ENCODE results near the gene PRSS22. TPM values are rescaled to one million over a fixed set of nuclear protein-coding genes. Genes with fewer than 3 reads are reported as not detected.

Gene PRSS22
- total RNA-seq, 4 donors from 2014 or later, result not detected

GRCh38 chr16:2871926-2872325, 14.0 kb upstream of the PRSS22 start:
- ATAC-seq (no peak), DNase-seq (no peak)
- Histone ChIP-seq H3K27ac (no peak overlapping the region), H3K4me1 (peaks cover 20 to 21% of the 10 kb centered on the region in 2 donors), H3K36me3 (no peaks in the 10 kb centered on the region), H3K27me3 (no peaks in the 10 kb centered on the region), H3K9me3 (no peaks in the 10 kb centered on the region), H3K4me3 (no peak overlapping the region)
- intact Hi-C loops (cut with DNase I; ENCODE audit: low total_unique reads) (loop anchor here (2.0 kb wide), 1 partner anchor 55 kb away; no protein-coding TSS in a partner anchor), in situ Hi-C loops (cut with MboI; ENCODE audit: low sequenced_read_pairs in 4 of 4) (loop anchor here in 3 of 4 donors (5.0 to 10.0 kb wide), 2 partner anchors 50 to 53 kb away; no protein-coding TSS in a partner anchor)
- TF ChIP-seq POLR2A (IDR thresholded peaks at IDR 0.05), result no peak
- no peak for TF ChIP-seq CTCF (IDR thresholded peaks at IDR 0.05 in 4 of 5, conservative IDR thresholded peaks at IDR 0.05 in 1 of 5)

- Histone ChIP-seq H3K9me3 (no peaks in the 10 kb centered on the region), H3K4me3 (peak overlapping the region; percentile 71 to 79 (median 77)), H3K27me3 (no peaks in the 10 kb centered on the region), H3K4me1 (peaks cover 8 to 10% of the 10 kb centered on the region in 2 donors), H3K27ac (peak overlapping the region; percentile 87 to 93 (median 88)), H3K36me3 (no peaks in the 10 kb centered on the region)
- intact Hi-C loops (cut with DNase I; ENCODE audit: low total_unique reads) (loop anchor here (1.0 to 10.0 kb wide), 5 partner anchors 14 to 193 kb away; partner anchors contain the start of genes ELOB, FLYWCH1 and SRRM2), in situ Hi-C loops (cut with MboI; ENCODE audit: low sequenced_read_pairs in 4 of 4) (no loop called here)
- DNase-seq, result peak; percentile 71 to 91
- ATAC-seq, result peak; percentile 94
- TF ChIP-seq POLR2A (IDR thresholded peaks at IDR 0.05) (peak; percentile 30 to 65), CTCF (IDR thresholded peaks at IDR 0.05 in 4 of 5, conservative IDR thresholded peaks at IDR 0.05 in 1 of 5) (peak; percentile 95 to 98 (median 98))
These were observed 10.2 kb upstream of the PRSS22 start for GRCh38 chr16:2867987-2868789.

GRCh38 chr16:2867661-2867986, 9.7 kb upstream of the PRSS22 start:
- TF ChIP-seq CTCF (IDR thresholded peaks at IDR 0.05 in 4 of 5, conservative IDR thresholded peaks at IDR 0.05 in 1 of 5) (no peak), POLR2A (IDR thresholded peaks at IDR 0.05) (no peak)
- peak overlapping the region; percentile 87 to 93 (median 88) for H3K27ac ChIP-seq
- no peak for ATAC-seq
- in situ Hi-C loops (cut with MboI; ENCODE audit: low sequenced_read_pairs in 4 of 4) (no loop called here), intact Hi-C loops (cut with DNase I; ENCODE audit: low total_unique reads) (loop anchor here (5.0 to 10.0 kb wide), 2 partner anchors 90 to 193 kb away; partner anchors contain the start of gene ELOB)
- H3K27me3 ChIP-seq, result no peaks in the 10 kb centered on the region
- DNase-seq, result no peak
- H3K9me3 ChIP-seq, result no peaks in the 10 kb centered on the region
- no peaks in the 10 kb centered on the region for H3K36me3 ChIP-seq
- H3K4me1 ChIP-seq, result peaks cover 3 to 5% of the 10 kb centered on the region in 2 donors
- peak overlapping the region; percentile 71 to 79 (median 77) for H3K4me3 ChIP-seq

GRCh38 chr16:2866431-2866830, 8.5 kb upstream of the PRSS22 start:
- no peak for DNase-seq
- intact Hi-C loops (cut with DNase I; ENCODE audit: low total_unique reads), result loop anchor here (5.0 to 10.0 kb wide), 2 partner anchors 89 to 192 kb away; partner anchors contain the start of gene ELOB
- no peaks in the 10 kb centered on the region for H3K9me3 ChIP-seq
- no peak overlapping the region for H3K27ac ChIP-seq
- no peak overlapping the region for H3K4me3 ChIP-seq
- in situ Hi-C loops (cut with MboI; ENCODE audit: low sequenced_read_pairs in 4 of 4), result no loop called here
- TF ChIP-seq POLR2A (IDR thresholded peaks at IDR 0.05) (no peak), CTCF (IDR thresholded peaks at IDR 0.05 in 4 of 5, conservative IDR thresholded peaks at IDR 0.05 in 1 of 5) (no peak)
- no peaks in the 10 kb centered on the region for H3K36me3 ChIP-seq
- H3K4me1 ChIP-seq, result peaks cover 0 to 5% of the 10 kb centered on the region in 2 donors
- no peak for ATAC-seq
- H3K27me3 ChIP-seq, result no peaks in the 10 kb centered on the region
